Gastrocnemius medialis (tissue), 4 donors: ENCODE data around the gene CCDC146. TPM values are rescaled to one million over a fixed set of nuclear protein-coding genes. Genes with fewer than 3 reads are reported as not detected.

Experiments used
- ATAC-seq, 2 donors: fragments of 150-250 bp; one replicate each; pipeline ENCODE4 v1.9.1; 2016
- DNase-seq, 2 donors: peaks; one replicate each; pipeline ENCODE4 v3.0.0-alpha.2; 2019
- H3K27ac ChIP-seq, 4 donors: fragments of 200-600 bp; sonication (generic); 1 replicate in 1 of 4; 2 replicates in 3 of 4; pipeline ENCODE4 v1.5.1; 2016 to 2018; ENCODE audit warnings: mild to moderate bottlenecking in 2 of 4, moderate library complexity in 1 of 4
- H3K27me3 ChIP-seq, 3 donors: fragments of 200-600 bp; sonication (generic) in 2 of 3; 1 replicate in 1 of 3; 2 replicates in 2 of 3; pipeline versions ENCODE4 v1.5.1 to v1.6.0; 2016 to 2019; ENCODE audit warnings: mild to moderate bottlenecking in 1 of 3, moderate library complexity in 1 of 3
- H3K36me3 ChIP-seq, 2 donors: fragments of 200-600 bp; sonication (generic) in 1 of 2; one replicate each; pipeline ENCODE4 v1.5.1; 2017 to 2018
- H3K4me1 ChIP-seq, 2 donors: fragments of 200-600 bp; sonication (generic) in 1 of 2; one replicate each; pipeline ENCODE4 v1.5.1; 2016 to 2017; ENCODE audit warnings: mild to moderate bottlenecking in 2 of 2
- H3K4me3 ChIP-seq, 4 donors: fragments of 200-600 bp; sonication (generic) in 3 of 4; 1 replicate in 1 of 4; 2 replicates in 3 of 4; pipeline ENCODE4 v1.5.1; 2016 to 2019; ENCODE audit warnings: mild to moderate bottlenecking in 2 of 4
- H3K9me3 ChIP-seq, 3 donors: fragments of 200-600 bp; sonication (generic) in 2 of 3; 1 replicate in 1 of 3; 2 replicates in 2 of 3; pipeline ENCODE4 v1.5.1; 2016 to 2019
- POLR2A ChIP-seq, 2 donors: fragments of 450-650 bp; IDR thresholded peaks; one replicate each; pipeline ENCODE4 v1.6.1; 2017; ENCODE audit warnings: antibody characterized with exemption in 2 of 2, mild to moderate bottlenecking in 2 of 2, moderate library complexity in 2 of 2
- in situ Hi-C, 4 donors: fragments of 200-750 bp; cut with MboI; loops; one replicate each; pipeline versions ENCODE4 v1.15.0 to v1.8.0; 2017; ENCODE audit warnings: low sequenced_read_pairs in 4 of 4
- intact Hi-C: fragments of 100-400 bp; cut with DNase I; formaldehyde crosslinking; loops from one replicate; pipeline ENCODE4 v1.15.1; 2023; ENCODE audit warnings: low total_unique reads
- total RNA-seq, 4 donors: library from RNA; depleted of rRNA; stranded (reverse); fragments of >200 nt; gene quantifications; one replicate each; pipeline versions ENCODE4 v1.1.0 to v1.2.3, GENCODE V29; 2016
- TF ChIP-seq, protein P1 (sequence below), 5 experiments: fragments of 450-650 bp in 3 of 5; fragments of 200-600 bp in 2 of 5; sonication (generic) in 2 of 5; IDR thresholded peaks in 4 of 5; conservative IDR thresholded peaks in 1 of 5; 1 replicate in 4 of 5; 2 replicates in 1 of 5; pipeline ENCODE4 v1.5.1; 2016 to 2019; ENCODE audit warnings: antibody characterized with exemption in 5 of 5, mild to moderate bottlenecking in 3 of 5, moderate library complexity in 3 of 5

CCDC146 gene
- total RNA-seq, 4 donors from 2014 or later = 1.4 to 4.3 (median 2.8) TPM

DNA sequence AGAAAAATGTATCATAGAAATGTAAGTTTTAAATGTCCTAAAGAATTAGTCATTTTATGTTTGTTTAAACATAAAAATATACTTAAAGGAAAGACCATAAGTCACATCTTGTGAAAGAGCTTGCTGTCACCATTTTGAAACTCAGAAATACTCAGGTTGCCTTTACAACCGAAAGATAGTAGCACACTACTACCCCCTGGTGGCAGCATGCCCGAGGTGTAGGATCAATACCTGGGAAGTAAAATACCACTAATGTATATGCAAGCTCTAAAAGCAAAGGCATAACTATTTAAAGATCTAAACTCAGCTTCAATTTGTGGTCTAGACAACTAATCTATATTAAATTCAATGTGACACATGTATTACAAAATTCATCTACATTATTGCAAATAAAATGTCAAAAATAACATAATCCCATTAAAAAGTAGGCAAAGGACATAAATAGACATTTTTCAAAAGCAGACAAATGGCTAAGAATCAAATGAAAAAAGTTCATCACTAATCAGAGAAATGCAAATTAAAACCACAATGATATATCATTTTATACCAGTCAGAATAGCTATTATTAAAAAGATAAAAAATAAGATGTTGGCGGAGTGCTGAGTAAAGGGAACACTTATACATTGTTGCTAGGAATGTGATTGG is 124.9 kb downstream of the CCDC146 start:
- Histone ChIP-seq H3K4me1 (peaks cover 4 to 7% of the 10 kb centered on the region in 2 donors), H3K36me3 (no peaks in the 10 kb centered on the region), H3K27ac (no peak overlapping the region), H3K4me3 (no peak overlapping the region), H3K9me3 (no peaks in the 10 kb centered on the region), H3K27me3 (no peaks in the 10 kb centered on the region)
- TF ChIP-seq, protein P1, sequence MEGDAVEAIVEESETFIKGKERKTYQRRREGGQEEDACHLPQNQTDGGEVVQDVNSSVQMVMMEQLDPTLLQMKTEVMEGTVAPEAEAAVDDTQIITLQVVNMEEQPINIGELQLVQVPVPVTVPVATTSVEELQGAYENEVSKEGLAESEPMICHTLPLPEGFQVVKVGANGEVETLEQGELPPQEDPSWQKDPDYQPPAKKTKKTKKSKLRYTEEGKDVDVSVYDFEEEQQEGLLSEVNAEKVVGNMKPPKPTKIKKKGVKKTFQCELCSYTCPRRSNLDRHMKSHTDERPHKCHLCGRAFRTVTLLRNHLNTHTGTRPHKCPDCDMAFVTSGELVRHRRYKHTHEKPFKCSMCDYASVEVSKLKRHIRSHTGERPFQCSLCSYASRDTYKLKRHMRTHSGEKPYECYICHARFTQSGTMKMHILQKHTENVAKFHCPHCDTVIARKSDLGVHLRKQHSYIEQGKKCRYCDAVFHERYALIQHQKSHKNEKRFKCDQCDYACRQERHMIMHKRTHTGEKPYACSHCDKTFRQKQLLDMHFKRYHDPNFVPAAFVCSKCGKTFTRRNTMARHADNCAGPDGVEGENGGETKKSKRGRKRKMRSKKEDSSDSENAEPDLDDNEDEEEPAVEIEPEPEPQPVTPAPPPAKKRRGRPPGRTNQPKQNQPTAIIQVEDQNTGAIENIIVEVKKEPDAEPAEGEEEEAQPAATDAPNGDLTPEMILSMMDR (IDR thresholded peaks at IDR 0.05 in 4 of 5, conservative IDR thresholded peaks at IDR 0.05 in 1 of 5) = peak in 4 of 5 experiments; percentile 35 to 63 (median 52)
- no peak for TF ChIP-seq POLR2A (IDR thresholded peaks at IDR 0.05)
- intact Hi-C loops = no loop called here
- DNase-seq (no peak), ATAC-seq (peak in 1 of 2 donors; percentile 41)
- in situ Hi-C loops = no loop called here

DNA sequence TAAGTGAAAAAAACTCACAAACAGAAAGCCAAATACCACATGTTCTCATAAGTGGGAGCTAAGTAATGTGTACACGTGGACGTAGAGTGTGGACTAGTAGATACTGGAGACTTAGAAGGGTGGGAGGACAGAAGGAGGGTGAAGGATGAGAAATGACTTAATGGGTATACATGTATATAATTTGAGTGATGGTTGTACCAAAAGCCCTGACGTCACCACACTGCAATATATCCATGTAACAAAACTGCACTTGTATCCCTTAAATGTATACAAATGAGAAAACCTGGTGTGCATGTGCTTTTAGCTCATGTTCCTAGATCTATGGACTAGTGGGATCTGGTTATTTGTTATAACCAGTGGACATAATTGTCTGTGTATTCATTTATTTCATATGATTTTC is 125.7 kb downstream of the CCDC146 start:
- in situ Hi-C loops = no loop called here
- DNase-seq (no peak), ATAC-seq (no peak)
- Histone ChIP-seq H3K36me3 (no peaks in the 10 kb centered on the region), H3K4me3 (no peak overlapping the region), H3K9me3 (no peaks in the 10 kb centered on the region), H3K4me1 (peaks cover 4 to 7% of the 10 kb centered on the region in 2 donors), H3K27ac (no peak overlapping the region), H3K27me3 (no peaks in the 10 kb centered on the region)
- intact Hi-C loops = no loop called here
- no peak for TF ChIP-seq POLR2A (IDR thresholded peaks at IDR 0.05)
- TF ChIP-seq, protein P1 (IDR thresholded peaks at IDR 0.05 in 4 of 5, conservative IDR thresholded peaks at IDR 0.05 in 1 of 5) = no peak

DNA sequence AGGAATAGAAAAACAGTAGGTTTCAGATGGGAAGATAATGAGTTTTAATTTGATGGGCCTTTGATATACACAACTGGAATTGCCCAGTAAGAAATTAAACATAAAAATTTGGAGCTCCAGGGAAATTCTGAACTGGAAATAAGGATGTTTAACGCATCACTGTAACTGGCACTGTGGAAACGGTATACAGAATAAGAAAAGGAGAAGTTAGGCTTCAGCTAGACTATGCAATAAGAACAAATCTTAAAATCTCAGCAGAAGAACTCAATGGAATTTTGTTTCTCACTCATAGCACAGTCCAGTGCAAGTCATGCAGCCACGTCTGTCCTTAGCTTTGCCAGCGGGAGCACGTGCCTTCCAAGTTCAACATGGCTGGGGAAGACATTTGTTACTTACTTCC is 130.1 kb downstream of the CCDC146 start:
- no peaks in the 10 kb centered on the region for H3K36me3 ChIP-seq
- no peaks in the 10 kb centered on the region for H3K4me1 ChIP-seq
- no peak overlapping the region for H3K4me3 ChIP-seq
- H3K27me3 ChIP-seq = no peaks in the 10 kb centered on the region
- H3K9me3 ChIP-seq = no peaks in the 10 kb centered on the region
- in situ Hi-C loops (no loop called here), intact Hi-C loops (no loop called here)
- TF ChIP-seq, protein P1 (IDR thresholded peaks at IDR 0.05 in 4 of 5, conservative IDR thresholded peaks at IDR 0.05 in 1 of 5) = no peak
- TF ChIP-seq POLR2A (IDR thresholded peaks at IDR 0.05) = no peak
- ATAC-seq = no peak
- H3K27ac ChIP-seq = no peak overlapping the region
- no peak for DNase-seq

DNA sequence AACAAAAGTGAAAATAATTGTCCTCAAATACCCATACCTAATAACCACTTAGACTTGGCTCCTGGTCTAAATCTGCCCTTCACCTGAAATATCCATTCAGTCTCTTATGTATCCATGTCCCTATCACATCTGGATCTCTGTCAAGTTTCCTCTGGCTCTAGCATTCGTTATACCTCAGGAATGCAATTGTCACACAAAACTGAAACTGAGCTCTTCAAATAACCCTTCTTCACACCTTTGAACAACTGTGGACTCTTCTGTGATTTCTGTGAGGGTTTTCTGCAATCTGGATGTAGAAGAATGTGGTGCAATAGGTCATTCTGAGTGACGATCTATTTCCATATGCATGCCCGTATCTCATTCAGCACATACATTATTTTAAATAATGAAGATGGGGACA is 130.7 kb downstream of the CCDC146 start:
- Histone ChIP-seq H3K4me3 (no peak overlapping the region), H3K36me3 (no peaks in the 10 kb centered on the region), H3K4me1 (no peaks in the 10 kb centered on the region), H3K27me3 (no peaks in the 10 kb centered on the region), H3K27ac (no peak overlapping the region), H3K9me3 (no peaks in the 10 kb centered on the region)
- DNase-seq (no peak), ATAC-seq (no peak)
- intact Hi-C loops = no loop called here
- TF ChIP-seq, protein P1 (IDR thresholded peaks at IDR 0.05 in 4 of 5, conservative IDR thresholded peaks at IDR 0.05 in 1 of 5) = no peak
- TF ChIP-seq POLR2A (IDR thresholded peaks at IDR 0.05) = no peak
- in situ Hi-C loops = no loop called here

DNA sequence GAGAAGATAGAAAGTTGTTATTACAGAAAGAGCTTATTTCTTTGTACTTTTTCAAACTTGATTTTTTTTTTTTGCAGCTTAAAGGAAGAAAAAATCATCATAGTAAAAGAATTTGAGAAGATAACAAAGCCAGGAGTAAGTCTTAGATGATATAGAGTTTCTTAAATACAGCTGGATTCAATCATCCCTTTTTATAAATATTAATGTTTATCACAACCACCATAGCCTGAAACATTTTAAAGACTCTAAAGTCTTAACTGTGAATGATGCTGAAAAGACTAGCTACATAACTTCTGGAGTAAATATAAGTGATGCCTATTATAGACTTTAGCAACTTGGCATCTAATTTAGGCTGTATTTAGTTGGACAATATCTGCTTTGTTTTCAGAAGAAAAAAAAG is 132.0 kb downstream of the CCDC146 start:
- no peaks in the 10 kb centered on the region for H3K4me1 ChIP-seq
- no peaks in the 10 kb centered on the region for H3K27me3 ChIP-seq
- no peaks in the 10 kb centered on the region for H3K36me3 ChIP-seq
- in situ Hi-C loops (no loop called here), intact Hi-C loops (no loop called here)
- H3K9me3 ChIP-seq = no peaks in the 10 kb centered on the region
- H3K27ac ChIP-seq = no peak overlapping the region
- TF ChIP-seq, protein P1 (IDR thresholded peaks at IDR 0.05 in 4 of 5, conservative IDR thresholded peaks at IDR 0.05 in 1 of 5) = no peak
- no peak for TF ChIP-seq POLR2A (IDR thresholded peaks at IDR 0.05)
- H3K4me3 ChIP-seq = no peak overlapping the region
- no peak for ATAC-seq
- no peak for DNase-seq
